Osteocyte (in vitro differentiated cells): ENCODE results near the gene DTX1. TPM values are rescaled to one million over a fixed set of nuclear protein-coding genes. Genes with fewer than 3 reads are reported as not detected.

Experiments used
- DNase-seq: peaks from one replicate; pipeline ENCODE4 v3.0.0; 2021; ENCODE audit warnings: mixed read lengths; ENCODE audit not compliant: unreplicated experiment; ENCODE audit errors: extremely low spot score
- H3K27ac Mint-ChIP-seq: one replicate; pipeline ENCODE4 v1.8.0; 2021; ENCODE audit warnings: mild to moderate bottlenecking, mixed read lengths; ENCODE audit not compliant: unreplicated experiment
- H3K27me3 Mint-ChIP-seq: one replicate; pipeline ENCODE4 v1.8.0; 2021; ENCODE audit warnings: mixed read lengths; ENCODE audit not compliant: unreplicated experiment
- H3K36me3 Mint-ChIP-seq: one replicate; pipeline ENCODE4 v1.8.0; 2021; ENCODE audit warnings: mixed read lengths; ENCODE audit not compliant: unreplicated experiment
- H3K4me1 Mint-ChIP-seq: one replicate; pipeline ENCODE4 v1.8.0; 2021; ENCODE audit warnings: mixed read lengths; ENCODE audit not compliant: unreplicated experiment
- H3K4me3 Mint-ChIP-seq: one replicate; pipeline ENCODE4 v1.8.0; 2021; ENCODE audit warnings: mild to moderate bottlenecking, moderate library complexity, mixed read lengths; ENCODE audit not compliant: unreplicated experiment
- H3K9me3 Mint-ChIP-seq: one replicate; pipeline ENCODE4 v1.8.0; 2021; ENCODE audit warnings: mixed read lengths; ENCODE audit not compliant: unreplicated experiment
- total RNA-seq: library from RNA; stranded (reverse); gene quantifications from 2 replicates; pipeline ENCODE4 v1.2.1, GENCODE V29; 2021
- TF ChIP-seq, protein P1 (sequence below): fragments of 200-600 bp; sonication (generic); IDR thresholded peaks from 2 replicates; pipeline ENCODE4 v1.5.0; 2021; ENCODE audit warnings: antibody characterized with exemption, mild to moderate bottlenecking, moderate library complexity

The DTX1 gene
- total RNA-seq, 1 donor from 2014 or later = not detected

DNA sequence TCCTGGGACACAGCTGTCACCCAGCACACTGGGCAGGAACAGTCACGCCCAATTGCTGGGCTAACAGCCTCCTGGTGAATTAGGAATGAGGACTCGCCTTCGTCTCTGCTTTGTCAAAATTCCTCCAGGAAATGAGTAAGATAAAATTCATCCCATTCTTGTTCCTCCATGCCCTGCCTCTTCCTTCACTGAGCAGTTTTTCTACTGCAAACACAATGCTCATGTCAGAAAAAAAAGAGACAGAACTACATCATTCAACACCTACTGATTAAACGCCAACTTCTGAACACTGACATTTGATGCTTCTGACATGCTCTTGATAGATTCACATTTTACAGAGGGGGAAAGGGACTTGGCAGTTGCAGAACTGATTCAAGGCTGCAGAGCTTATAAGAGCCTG, 37.5 kb upstream of the DTX1 start:
- H3K4me3 Mint-ChIP-seq = no peak overlapping the region
- peaks cover 10% of the 10 kb centered on the region for H3K27me3 Mint-ChIP-seq
- TF ChIP-seq, protein P1, sequence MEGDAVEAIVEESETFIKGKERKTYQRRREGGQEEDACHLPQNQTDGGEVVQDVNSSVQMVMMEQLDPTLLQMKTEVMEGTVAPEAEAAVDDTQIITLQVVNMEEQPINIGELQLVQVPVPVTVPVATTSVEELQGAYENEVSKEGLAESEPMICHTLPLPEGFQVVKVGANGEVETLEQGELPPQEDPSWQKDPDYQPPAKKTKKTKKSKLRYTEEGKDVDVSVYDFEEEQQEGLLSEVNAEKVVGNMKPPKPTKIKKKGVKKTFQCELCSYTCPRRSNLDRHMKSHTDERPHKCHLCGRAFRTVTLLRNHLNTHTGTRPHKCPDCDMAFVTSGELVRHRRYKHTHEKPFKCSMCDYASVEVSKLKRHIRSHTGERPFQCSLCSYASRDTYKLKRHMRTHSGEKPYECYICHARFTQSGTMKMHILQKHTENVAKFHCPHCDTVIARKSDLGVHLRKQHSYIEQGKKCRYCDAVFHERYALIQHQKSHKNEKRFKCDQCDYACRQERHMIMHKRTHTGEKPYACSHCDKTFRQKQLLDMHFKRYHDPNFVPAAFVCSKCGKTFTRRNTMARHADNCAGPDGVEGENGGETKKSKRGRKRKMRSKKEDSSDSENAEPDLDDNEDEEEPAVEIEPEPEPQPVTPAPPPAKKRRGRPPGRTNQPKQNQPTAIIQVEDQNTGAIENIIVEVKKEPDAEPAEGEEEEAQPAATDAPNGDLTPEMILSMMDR = no peak
- no peaks in the 10 kb centered on the region for H3K9me3 Mint-ChIP-seq
- no peaks in the 10 kb centered on the region for H3K36me3 Mint-ChIP-seq
- H3K4me1 Mint-ChIP-seq = peaks cover 11% of the 10 kb centered on the region
- peak overlapping the region; percentile 28 for H3K27ac Mint-ChIP-seq
- no peak for DNase-seq

DNA sequence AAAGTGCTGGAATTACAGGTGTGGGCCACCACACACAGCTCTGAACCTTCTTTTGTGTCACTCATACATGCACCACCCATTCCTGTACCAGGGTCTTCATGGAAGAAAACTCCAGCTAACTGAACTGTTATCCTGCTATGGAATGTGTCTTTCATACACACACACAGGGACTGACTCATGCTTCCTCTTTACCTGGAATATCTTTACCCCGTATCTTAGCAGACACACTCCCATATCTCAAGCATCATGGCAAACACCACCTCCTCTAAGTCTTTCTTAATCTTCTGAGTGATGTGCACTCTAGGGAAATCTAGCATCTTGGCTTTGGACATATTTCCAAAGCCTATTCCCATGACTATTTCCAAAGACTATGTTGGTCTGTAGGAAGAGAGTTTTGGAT, 35.0 kb upstream of the DTX1 start:
- no peaks in the 10 kb centered on the region for H3K36me3 Mint-ChIP-seq
- TF ChIP-seq, protein P1 = no peak
- no peaks in the 10 kb centered on the region for H3K9me3 Mint-ChIP-seq
- peaks cover 11% of the 10 kb centered on the region for H3K4me1 Mint-ChIP-seq
- no peak overlapping the region for H3K4me3 Mint-ChIP-seq
- H3K27me3 Mint-ChIP-seq = peaks cover 15% of the 10 kb centered on the region
- no peak overlapping the region for H3K27ac Mint-ChIP-seq
- no peak for DNase-seq

DNA sequence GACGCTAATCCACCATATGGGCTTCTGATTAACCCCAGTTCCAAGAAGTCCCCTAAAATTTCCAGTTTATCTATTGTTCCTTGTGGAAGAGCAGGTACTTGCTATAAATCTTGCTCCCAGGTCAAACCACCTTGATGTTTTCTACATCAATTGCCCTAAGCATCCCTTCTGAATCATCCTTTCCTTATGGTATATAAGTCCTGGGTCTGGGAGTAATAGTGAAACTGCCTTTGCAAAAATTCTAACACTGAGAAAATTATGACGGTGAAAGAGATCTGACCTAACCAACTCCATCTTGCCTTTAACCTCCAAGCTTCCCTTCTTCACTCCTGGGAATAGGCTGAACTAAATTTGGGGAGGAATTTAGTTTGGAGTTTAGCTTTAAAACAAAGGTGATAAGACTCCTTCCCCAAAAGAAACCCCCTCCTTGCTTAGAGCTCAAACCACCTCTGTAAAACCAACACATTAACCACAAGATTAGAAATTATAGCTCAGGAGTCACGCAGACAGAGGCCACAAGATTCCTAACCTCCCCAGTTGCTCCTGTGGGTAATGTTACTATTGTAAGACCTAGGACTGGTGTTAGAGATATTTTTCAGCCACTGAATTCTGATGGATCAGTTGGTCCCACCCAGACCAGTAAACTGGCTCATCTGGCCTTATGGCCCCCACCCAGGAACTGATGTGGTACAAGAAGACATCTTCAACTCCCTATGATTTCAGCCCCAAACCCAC, 33.8 kb upstream of the DTX1 start:
- TF ChIP-seq, protein P1 = no peak
- H3K27me3 Mint-ChIP-seq = peaks cover 18% of the 10 kb centered on the region
- peaks cover 11% of the 10 kb centered on the region for H3K4me1 Mint-ChIP-seq
- H3K27ac Mint-ChIP-seq = no peak overlapping the region
- H3K9me3 Mint-ChIP-seq = no peaks in the 10 kb centered on the region
- no peak for DNase-seq
- H3K36me3 Mint-ChIP-seq = no peaks in the 10 kb centered on the region
- no peak overlapping the region for H3K4me3 Mint-ChIP-seq

DNA sequence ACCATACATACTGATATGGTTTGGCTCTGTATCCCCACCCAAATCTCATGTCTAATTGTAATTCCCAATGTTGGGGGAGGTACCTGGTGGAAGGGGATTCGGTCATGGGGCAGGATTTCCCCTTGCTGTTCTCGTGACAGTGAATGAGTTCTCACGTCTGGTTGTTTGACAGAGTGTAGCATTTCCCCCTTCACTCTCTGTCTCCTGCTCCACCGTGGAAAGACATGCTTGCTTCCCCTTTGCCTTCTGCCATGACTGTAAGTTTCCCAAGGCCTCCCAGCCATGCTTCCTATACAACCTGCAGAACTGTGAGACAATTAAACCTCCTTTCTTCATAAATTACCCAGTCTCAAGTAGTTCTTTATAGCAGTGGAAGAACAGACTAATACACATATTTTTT, 28.8 kb upstream of the DTX1 start:
- Mint-ChIP-seq H3K36me3 (no peaks in the 10 kb centered on the region), H3K27ac (no peak overlapping the region), H3K9me3 (no peaks in the 10 kb centered on the region), H3K4me1 (peaks cover 2% of the 10 kb centered on the region), H3K4me3 (no peak overlapping the region), H3K27me3 (peaks cover 23% of the 10 kb centered on the region)
- DNase-seq = no peak
- TF ChIP-seq, protein P1 = no peak

DNA sequence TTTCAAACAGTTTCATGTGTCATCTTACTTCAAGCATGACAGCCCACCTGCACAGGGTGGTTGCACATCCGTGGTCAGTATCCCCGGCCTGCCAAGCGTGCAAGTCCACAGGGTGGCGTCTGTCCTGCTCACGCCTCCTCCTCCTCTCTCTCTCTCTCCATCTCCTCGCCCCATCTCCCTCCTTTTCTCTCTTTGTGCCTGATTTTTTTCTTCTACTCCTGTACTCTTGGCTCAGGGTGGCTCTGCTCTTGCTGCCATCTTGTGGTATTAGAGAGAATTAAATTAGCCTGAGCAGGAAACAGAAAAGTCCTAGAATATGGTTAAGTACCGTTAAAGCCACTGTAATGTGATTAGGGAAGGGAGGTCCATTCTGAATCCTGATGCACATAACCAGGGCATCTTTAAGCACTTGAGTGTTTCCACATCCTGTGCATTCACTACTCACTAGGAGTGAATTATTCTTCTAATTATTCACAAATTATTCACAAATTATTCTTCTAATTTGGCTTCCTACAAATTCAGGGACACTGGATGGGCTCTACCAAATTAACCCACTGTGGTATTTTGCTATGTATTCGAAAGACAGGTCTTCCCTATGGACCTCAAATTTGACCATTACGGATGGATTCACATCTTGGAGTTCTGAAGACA, 25.5 kb upstream of the DTX1 start:
- H3K4me3 Mint-ChIP-seq = no peak overlapping the region
- no peaks in the 10 kb centered on the region for H3K9me3 Mint-ChIP-seq
- H3K36me3 Mint-ChIP-seq = no peaks in the 10 kb centered on the region
- DNase-seq = no peak
- H3K27ac Mint-ChIP-seq = no peak overlapping the region
- TF ChIP-seq, protein P1 = peak; percentile 73
- peaks cover 16% of the 10 kb centered on the region for H3K27me3 Mint-ChIP-seq
- H3K4me1 Mint-ChIP-seq = peaks cover 2% of the 10 kb centered on the region
